Peyer's patch (tissue), 4 donors: ENCODE measurements around the gene TRIM14. TPM values are rescaled to one million over a fixed set of nuclear protein-coding genes. Genes with fewer than 3 reads are reported as not detected.

Source experiments
- DNase-seq, 3 donors: peaks; one replicate each; pipeline ENCODE4 v3.0.0-alpha.2; 2017 to 2019
- H3K27ac ChIP-seq, 4 donors: fragments of 200-600 bp; sonication (generic); one replicate each; pipeline ENCODE4 v1.5.1; 2016 to 2019
- H3K27me3 ChIP-seq, 2 donors: fragments of 200-600 bp; sonication (generic); one replicate each; pipeline ENCODE4 v1.5.1; 2019
- H3K36me3 ChIP-seq, 3 donors: fragments of 200-600 bp; sonication (generic); one replicate each; pipeline ENCODE4 v1.5.1; 2016 to 2019
- H3K4me1 ChIP-seq, 4 donors: fragments of 200-600 bp; sonication (generic); one replicate each; pipeline ENCODE4 v1.5.1; 2016 to 2019
- H3K4me3 ChIP-seq, 4 donors: fragments of 200-600 bp; sonication (generic); 1 replicate in 3 of 4; 2 replicates in 1 of 4; pipeline ENCODE4 v1.5.1; 2016 to 2019; ENCODE audit warnings: mild to moderate bottlenecking in 1 of 4
- H3K9me3 ChIP-seq, 4 donors: fragments of 200-600 bp; sonication (generic); one replicate each; pipeline ENCODE4 v1.5.1; 2016 to 2019; ENCODE audit warnings: mild to moderate bottlenecking in 1 of 4
- POLR2A ChIP-seq, 2 donors: fragments of 450-650 bp; IDR thresholded peaks; one replicate each; pipeline ENCODE4 v1.5.1; 2017; ENCODE audit warnings: antibody characterized with exemption in 2 of 2, mild to moderate bottlenecking in 2 of 2, moderate library complexity in 2 of 2
- total RNA-seq, 4 donors: library from RNA; depleted of rRNA; stranded (reverse); fragments of >200 nt; gene quantifications; one replicate each; pipeline ENCODE4 v1.1.0, GENCODE V29; 2016
- TF ChIP-seq, protein P1 (sequence below), 6 experiments: fragments of 450-650 bp in 4 of 6; fragments of 200-600 bp in 2 of 6; sonication (generic) in 1 of 6; IDR thresholded peaks; one replicate each; pipeline ENCODE4 v1.5.1; 2017 to 2019; ENCODE audit warnings: antibody characterized with exemption in 6 of 6, mild to moderate bottlenecking in 3 of 6, moderate library complexity in 1 of 6

Gene TRIM14
- total RNA-seq, 4 donors from 2014 or later: 61.1 to 101 (median 72.0) TPM

DNA sequence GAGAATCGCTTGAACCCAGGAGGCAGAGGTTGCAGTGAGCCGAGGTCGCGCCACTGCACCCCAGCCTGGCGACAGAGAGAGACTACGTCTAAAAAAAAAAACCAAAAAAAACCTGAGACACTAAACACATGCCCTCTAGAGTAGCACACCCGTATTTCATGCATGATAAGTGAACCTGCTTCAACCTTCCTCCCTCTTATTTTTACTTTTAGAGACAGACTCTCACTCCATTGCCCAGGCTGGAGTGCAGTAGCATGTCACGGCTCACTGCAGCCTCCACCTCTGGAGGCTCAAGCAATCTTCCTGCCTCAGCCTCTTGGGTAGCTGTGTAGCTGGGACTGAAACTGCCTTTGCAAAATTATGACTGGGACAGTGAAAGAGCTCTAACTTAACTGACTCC, 80.1 kb downstream of the TRIM14 start:
- Histone ChIP-seq H3K27ac (no peak overlapping the region), H3K9me3 (no peaks in the 10 kb centered on the region), H3K4me3 (no peak overlapping the region), H3K36me3 (no peaks in the 10 kb centered on the region), H3K27me3 (no peaks in the 10 kb centered on the region), H3K4me1 (no peaks in the 10 kb centered on the region)
- TF ChIP-seq, protein P1, sequence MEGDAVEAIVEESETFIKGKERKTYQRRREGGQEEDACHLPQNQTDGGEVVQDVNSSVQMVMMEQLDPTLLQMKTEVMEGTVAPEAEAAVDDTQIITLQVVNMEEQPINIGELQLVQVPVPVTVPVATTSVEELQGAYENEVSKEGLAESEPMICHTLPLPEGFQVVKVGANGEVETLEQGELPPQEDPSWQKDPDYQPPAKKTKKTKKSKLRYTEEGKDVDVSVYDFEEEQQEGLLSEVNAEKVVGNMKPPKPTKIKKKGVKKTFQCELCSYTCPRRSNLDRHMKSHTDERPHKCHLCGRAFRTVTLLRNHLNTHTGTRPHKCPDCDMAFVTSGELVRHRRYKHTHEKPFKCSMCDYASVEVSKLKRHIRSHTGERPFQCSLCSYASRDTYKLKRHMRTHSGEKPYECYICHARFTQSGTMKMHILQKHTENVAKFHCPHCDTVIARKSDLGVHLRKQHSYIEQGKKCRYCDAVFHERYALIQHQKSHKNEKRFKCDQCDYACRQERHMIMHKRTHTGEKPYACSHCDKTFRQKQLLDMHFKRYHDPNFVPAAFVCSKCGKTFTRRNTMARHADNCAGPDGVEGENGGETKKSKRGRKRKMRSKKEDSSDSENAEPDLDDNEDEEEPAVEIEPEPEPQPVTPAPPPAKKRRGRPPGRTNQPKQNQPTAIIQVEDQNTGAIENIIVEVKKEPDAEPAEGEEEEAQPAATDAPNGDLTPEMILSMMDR (IDR thresholded peaks at IDR 0.05): no peak
- no peak for TF ChIP-seq POLR2A (IDR thresholded peaks at IDR 0.05)
- DNase-seq: peak in 1 of 3 donors; percentile 27

DNA sequence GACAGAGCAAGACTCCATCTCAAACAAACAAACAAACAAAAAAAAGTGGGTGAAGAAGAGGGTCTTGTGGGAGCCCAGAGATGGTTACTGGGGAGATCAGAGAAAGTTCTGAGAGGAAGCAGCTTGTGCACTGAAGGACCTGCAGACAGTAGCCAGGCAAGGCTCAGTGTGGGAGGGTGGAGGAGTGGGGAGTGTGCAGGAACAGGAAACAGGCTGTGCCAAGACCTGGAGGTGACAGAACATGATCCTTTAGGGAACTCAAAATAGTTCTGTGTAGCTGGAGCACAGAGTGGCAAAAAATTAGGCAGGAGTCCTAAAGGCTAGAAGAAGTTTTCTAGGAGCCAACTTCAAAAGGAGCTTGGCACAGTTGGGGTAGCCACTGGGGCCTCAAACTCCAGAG, 81.7 kb downstream of the TRIM14 start:
- Histone ChIP-seq H3K36me3 (no peaks in the 10 kb centered on the region), H3K9me3 (no peaks in the 10 kb centered on the region), H3K4me1 (no peaks in the 10 kb centered on the region), H3K4me3 (no peak overlapping the region), H3K27ac (no peak overlapping the region), H3K27me3 (no peaks in the 10 kb centered on the region)
- DNase-seq: no peak
- TF ChIP-seq, protein P1 (IDR thresholded peaks at IDR 0.05): no peak
- TF ChIP-seq POLR2A (IDR thresholded peaks at IDR 0.05): no peak

DNA sequence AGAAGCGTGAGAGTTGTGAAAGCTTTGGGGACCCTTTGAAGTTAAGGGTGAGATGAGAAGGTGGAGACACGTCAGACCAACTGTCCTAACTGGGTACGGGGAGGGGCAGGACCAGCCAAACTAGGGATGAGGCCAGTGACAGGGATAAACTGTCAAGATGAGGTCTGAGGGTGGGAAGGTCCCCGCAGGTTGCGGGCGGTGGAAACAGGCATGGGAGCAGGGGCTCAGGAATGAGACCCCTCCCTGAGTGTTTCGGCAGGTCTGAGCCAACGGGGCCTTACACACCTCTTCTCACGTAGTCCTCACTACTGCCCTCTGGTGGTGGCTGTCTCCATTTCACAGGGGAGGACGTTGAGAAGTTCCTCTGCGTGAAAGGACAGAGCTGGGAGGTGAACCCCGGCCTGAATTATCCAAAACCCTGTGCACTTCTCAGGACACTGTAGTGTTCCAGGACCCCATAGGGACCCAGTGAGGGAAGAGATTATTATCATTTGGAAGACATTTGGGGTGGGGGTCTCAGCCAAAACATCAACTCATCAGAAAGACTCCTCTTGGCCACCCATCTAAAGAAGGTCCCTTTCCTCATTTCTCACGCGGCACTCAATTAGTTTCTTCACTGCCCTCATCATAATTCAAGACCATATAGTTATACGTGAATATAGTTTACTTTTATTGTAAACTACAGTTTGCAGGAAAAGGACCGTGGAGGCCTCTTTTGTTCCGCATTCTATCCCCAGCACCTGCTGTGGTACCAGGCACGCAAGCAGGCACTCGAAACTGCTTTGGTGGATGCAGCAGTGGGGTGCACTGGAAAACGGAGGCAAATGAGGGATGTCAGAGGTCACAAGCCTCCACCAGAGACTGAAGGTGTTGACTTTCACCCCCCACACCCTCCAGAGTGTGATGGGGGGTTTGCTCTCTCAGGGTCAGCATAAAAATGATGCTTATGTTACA, 84.2 kb downstream of the TRIM14 start:
- DNase-seq: peak; percentile 81 to 97 (median 95)
- no peaks in the 10 kb centered on the region for H3K4me1 ChIP-seq
- H3K27ac ChIP-seq: no peak overlapping the region
- no peaks in the 10 kb centered on the region for H3K36me3 ChIP-seq
- TF ChIP-seq, protein P1 (IDR thresholded peaks at IDR 0.05): peak; percentile 48 to 89 (median 81)
- TF ChIP-seq POLR2A (IDR thresholded peaks at IDR 0.05): no peak
- H3K27me3 ChIP-seq: no peaks in the 10 kb centered on the region
- no peaks in the 10 kb centered on the region for H3K9me3 ChIP-seq
- H3K4me3 ChIP-seq: no peak overlapping the region

DNA sequence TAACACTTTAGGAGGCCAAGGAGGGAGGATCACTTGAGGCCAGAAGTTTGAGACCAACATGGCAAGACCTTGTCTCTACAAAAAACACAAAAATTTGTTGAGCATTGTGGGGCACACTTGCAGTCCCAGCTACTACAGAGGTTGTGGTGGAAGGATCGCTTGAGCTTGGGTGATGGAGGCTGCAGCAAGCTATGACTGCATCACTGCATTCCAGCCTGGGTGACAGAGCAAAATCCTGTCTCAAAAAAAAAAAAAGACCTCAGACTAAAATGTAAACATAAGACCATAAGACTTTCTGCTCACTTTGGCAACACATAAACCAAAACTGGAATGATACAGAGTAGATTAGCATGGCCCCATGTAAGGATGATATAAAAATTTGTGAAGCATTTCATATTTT, 87.1 kb downstream of the TRIM14 start:
- no peak for DNase-seq

DNA sequence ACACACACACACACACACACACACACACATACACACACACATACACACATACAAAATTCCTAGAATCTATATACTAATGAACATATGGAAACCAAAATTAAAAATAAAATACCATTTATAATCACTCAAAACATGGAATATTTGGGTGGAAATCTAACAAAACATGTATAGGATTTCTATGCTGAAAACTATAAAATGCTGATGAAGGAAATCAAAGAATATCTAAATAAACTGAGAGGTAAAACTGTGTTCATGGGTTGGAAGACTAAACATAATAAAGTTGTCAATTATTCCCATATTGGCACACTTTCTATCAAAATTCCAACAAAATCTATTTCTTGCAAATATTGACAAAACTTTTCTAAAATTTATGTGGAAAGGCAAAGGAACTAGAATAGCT, 87.9 kb downstream of the TRIM14 start:
- Histone ChIP-seq H3K4me1 (no peaks in the 10 kb centered on the region), H3K27ac (no peak overlapping the region), H3K27me3 (no peaks in the 10 kb centered on the region), H3K36me3 (no peaks in the 10 kb centered on the region), H3K9me3 (no peaks in the 10 kb centered on the region), H3K4me3 (no peak overlapping the region)
- DNase-seq: no peak
- TF ChIP-seq, protein P1 (IDR thresholded peaks at IDR 0.05): no peak
- no peak for TF ChIP-seq POLR2A (IDR thresholded peaks at IDR 0.05)

More for the DNA sequence above, 87.1 kb downstream of the TRIM14 start:
- no peaks in the 10 kb centered on the region for H3K9me3 ChIP-seq
- no peaks in the 10 kb centered on the region for H3K4me1 ChIP-seq
- H3K36me3 ChIP-seq: no peaks in the 10 kb centered on the region
- TF ChIP-seq POLR2A (IDR thresholded peaks at IDR 0.05): no peak
- H3K4me3 ChIP-seq: no peak overlapping the region
- no peak overlapping the region for H3K27ac ChIP-seq
- no peaks in the 10 kb centered on the region for H3K27me3 ChIP-seq

DNA sequence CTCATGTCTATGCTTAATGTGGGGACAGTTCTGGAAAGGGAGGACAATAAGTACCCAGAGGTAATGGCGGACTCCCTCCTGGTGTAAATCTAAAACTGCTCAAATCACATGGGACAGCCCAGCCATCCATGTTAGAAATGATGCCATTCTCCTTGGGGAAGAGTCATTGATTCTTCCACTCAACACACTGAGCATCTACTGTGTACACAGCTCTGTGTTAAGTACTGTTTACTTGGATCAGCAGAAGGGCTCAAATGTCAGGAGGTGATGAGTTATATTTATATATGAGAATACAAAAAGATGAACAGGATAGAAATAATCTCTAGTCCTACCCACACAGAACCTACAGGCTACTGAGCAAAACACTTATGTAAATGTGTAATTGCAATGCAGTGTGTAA, 94.3 kb downstream of the TRIM14 start:
- H3K36me3 ChIP-seq: no peaks in the 10 kb centered on the region
- TF ChIP-seq POLR2A (IDR thresholded peaks at IDR 0.05): no peak
- TF ChIP-seq, protein P1 (IDR thresholded peaks at IDR 0.05): no peak
- no peak for DNase-seq
- no peak overlapping the region for H3K27ac ChIP-seq
- peaks cover 0 to under 1% (median 0%) of the 10 kb centered on the region in 4 donors for H3K4me1 ChIP-seq
- H3K27me3 ChIP-seq: no peaks in the 10 kb centered on the region
- no peaks in the 10 kb centered on the region for H3K9me3 ChIP-seq
- H3K4me3 ChIP-seq: no peak overlapping the region
